Measurements from ENCODE around the gene CSF3.

DNA sequence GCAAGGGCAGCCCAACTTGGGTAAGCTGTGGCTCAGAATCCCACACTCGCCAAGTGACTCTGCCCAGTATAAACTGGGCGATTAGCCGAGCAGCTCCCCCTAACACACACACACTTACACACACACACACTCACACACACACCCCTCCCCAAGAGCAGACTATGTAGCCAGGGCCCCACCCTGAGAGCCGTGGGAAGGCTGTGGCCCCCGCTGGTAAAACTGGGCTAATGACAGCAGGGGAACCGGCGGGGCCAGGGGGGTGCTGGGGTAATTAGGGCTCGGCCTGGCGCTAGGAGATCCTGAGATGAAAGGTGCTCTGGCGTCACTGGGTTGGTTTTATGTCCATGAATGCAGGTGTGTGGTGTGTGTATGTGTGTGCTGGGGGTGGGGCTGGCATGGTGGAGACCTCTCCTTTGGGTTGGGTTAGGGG lies 46.4 kb downstream of the CSF3 start:
- TF ChIP-seq ZNF274 (IDR thresholded peaks at IDR 0.05; ENCODE audit: low read depth, low read length) (no peak), YY1 (IDR thresholded peaks at IDR 0.05; ENCODE audit: insufficient read depth, insufficient read length) (no peak)

All from NT2/D1 (cell line).